ENCODE results near the gene BST2.

- TF ChIP-seq CTCF (IDR thresholded peaks at IDR 0.05): no peak
- TF ChIP-seq POLR2A (IDR thresholded peaks at IDR 0.05): no peak
These were observed 13.3 kb upstream of the BST2 start for GRCh38 chr19:17418710-17419109.
